Globus pallidus (tissue), 1 donor: Measurements from ENCODE around the gene PLA2G2D.
"Not testable (repeated sequence)": the region's sequence is repeated elsewhere in the genome, so short reads cannot be mapped to it uniquely, and the experiment has no call there.

Source experiments
- DNase-seq: peaks from one replicate; pipeline ENCODE4 v3.0.0-alpha.2; 2015; ENCODE audit warnings: low spot score

PLA2G2D gene

DNA sequence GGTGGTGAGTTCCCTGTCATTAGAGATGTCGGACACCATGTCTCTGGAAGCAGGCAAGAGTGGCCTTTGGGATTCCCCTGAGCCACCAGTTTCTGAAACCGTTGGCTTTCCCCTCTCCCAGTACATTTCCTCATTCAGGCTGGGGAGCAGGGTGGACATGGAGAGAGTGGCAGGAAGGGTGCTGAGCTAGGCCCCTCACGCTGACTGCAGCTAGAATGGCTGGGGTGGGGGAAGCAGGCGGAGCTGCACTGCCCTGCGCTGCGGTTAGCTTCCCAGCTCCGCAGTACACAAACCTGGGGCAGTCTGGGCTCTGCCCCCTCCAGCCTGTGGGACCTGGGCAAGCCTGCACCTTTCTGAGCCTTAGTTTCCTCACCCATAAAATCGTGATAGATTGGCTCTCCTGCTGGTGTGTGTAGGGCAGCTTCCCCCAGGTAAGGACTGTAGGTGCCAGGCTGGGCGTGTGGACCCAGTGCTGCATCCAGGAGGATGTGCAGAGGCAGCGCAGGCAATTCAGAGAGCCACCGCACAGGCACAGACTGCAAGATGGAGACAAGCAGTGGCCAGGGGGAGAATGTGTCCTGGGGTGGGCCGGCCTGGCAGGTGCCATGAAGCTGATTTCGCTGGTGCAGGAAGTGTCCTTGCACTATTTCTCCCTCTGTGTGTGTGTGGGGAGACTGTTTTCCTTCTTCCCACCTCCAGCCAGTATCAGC is 22.8 kb upstream of the PLA2G2D start:
- DNase-seq, result no peak

DNA sequence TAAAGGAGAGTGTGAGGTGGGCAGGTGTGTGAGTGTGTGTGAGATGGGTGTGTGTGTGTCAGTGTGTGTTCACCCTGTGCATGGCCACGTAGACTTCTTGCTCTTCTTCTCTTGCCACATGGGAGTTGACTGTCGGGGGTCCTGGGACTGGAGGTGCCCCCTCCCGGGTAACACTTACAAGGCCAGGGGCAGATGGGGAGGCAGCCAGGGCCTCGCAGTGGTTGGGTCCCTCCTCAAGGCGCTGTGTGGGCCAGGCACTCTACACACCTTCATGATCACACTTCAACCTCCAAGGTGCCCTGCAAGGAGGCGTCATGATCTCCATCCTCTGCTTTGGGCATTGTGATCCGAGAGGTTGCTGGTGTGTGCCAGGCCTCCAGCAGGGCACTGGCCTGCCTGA is 22.1 kb upstream of the PLA2G2D start:
- no peak for DNase-seq

DNA sequence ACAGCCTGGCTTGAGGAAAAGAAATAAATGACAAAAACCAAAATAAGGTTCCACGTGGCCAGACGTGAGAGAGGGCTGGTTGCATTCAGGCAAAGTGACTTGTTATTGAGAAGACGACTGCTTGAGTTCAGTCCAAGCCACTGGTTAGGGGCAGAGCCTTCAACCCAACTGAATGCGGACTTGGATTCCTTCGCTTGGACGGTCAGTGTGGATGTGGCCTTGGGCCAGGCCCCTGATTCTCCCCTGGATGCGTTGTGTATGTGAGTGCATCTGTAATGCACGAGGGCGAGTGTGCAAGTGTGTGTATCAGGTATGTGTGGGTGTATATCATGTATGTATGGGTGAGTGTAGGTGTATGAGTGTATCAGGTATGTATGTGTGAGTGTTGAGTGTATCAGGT is 21.7 kb upstream of the PLA2G2D start:
- DNase-seq, result no peak

DNA sequence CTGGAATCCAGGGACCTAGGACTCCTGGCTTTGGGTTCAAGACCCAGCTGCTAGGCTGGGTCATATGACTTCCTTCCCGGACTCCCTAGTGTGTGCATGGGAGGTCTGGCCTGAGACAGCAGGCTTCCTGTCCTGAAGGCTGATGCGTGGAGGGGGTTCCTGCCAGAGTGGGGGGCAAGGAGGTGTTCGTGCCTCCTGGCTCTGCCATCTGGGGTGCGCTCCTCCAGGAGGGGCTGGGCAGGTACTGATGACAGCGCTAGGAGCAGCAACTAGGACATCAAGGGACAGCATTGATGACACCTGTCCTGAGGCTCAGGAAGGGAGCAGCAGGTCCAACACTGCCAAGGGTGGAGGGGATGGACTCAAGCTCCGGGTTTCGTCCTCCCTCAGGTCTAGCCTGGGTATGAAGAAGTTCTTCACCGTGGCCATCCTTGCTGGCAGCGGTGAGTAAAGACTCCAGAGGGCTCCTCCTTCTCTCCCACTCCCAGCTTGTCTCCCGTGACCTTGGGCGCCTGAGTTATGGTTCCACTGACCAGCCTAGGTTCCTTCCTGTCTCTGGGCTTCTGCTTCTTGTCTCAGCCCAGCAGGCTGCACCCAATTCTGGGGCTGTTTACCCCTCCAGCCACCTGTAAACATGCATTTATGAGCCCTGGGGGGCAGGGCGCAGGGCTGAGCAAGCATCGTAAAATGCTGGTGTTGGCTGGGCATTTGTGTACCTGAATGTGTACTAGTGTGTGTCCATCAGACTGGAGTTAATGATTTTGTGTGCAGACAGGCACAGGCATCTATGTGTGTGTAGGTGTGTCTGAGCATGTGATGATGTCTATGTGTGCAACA is 20.7 kb upstream of the PLA2G2D start:
- no peak for DNase-seq

DNA sequence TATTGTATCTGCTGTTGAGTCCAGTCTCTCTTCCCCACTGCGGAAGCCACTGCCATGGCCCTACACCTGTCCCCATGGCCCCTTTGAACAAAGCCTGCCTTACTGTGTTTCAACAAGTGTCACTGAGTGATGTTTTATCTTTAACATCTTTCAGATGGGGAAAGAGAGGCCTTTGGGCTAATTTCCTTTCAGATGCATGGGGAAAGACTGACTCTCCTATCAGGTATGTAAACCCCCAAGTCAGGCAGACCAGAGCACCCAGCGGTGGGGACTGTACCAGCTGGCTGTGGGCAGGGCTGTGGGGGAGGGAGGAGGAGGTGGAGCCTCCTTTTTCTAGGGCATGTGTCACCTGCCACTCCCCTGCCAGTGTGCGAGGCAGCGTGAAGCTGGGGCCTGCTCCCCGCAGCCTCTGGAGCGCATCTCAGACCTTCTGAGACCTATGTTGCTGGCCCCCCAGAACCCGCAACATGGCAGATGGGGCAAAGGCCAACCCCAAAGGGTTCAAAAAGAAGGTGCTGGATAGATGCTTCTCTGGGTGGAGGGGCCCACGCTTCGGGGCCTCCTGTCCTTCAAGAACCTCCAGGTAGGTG is 19.7 kb upstream of the PLA2G2D start, which contains the start of gene PLA2G2F:
TSS of gene PLA2G2F (plus strand) at position 363 of the 590 bp plus-strand sequence. CDS start at position 468, 105 bp downstream.
- DNase-seq, result no peak

DNA sequence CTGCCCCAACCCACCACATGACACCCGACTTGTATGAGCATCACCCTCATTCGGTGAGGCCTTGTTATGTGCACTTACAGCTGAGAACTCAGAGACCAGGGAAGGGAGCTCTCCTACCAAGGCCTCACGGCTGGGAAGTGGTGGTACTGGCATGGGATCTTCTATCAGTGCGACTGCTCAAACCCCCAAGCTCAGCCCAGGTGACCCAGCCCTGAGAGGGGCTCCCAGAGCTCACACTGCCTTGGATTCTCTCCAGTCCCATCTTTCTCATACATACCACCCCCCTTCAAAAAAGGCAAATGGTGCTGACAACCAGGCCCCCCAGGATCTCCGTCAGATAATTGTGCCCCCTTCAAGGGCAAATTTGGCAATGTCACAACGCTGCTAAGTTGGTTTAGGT is 19.0 kb upstream of the PLA2G2D start:
- DNase-seq, result no peak

DNA sequence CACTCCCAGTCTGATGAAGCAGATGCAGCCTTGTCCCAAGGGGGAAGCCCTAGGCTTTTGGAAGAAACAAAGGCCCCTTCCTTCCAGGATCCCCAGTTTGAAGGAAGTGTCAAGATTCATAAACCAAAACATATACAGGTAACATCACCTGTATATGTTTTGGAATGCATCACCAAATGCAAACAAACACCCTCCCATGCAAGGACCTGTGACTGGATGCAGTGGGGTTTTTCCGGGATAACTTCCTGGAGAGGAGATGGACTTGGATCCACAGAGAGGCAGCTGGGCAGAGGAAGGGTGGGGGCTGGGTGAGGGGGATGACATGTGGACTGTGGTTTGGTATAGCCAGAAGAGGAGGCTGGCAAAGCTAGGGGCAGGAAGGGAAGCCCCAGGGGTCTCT is 18.3 kb upstream of the PLA2G2D start:
- no peak for DNase-seq

DNA sequence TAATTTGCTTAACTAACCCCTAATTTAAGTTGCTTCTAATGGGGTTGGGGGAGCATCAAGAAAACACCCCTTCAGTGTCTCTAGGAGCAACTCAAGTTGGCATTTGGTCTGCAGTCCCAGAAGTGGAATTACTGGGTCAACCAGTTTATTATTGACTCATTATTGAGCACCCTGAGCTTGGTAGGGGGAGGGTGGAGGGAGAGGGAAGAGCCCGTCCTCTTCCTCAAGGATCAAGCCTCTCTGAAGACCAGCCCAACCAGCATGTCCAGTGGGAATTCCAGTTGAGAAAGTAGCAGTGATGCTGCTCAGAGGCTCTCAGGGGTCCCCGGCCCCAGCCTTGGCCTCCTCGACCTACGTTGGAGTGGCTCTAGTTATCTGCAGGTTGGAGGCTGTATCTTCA is 17.7 kb upstream of the PLA2G2D start:
- no peak for DNase-seq

DNA sequence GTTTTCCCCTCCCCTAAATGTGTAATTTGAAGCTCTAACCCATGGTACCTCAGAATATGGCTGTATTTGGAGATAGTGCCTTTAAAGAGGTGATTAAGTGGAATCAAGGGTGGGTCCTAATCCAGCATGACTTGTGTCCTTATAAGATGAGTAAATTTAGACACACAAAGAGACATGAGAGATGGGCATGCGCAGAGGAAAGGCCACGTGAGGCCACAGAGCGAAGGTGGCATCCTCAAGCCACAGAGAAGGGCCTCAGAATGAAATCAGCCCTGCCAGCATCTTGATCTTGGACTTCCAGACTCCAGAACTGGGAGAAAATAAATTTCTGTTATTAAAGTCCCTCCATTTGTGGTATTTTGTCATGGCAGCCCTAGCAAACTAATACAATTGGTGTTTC is 16.9 kb upstream of the PLA2G2D start:
- DNase-seq, result no peak

DNA sequence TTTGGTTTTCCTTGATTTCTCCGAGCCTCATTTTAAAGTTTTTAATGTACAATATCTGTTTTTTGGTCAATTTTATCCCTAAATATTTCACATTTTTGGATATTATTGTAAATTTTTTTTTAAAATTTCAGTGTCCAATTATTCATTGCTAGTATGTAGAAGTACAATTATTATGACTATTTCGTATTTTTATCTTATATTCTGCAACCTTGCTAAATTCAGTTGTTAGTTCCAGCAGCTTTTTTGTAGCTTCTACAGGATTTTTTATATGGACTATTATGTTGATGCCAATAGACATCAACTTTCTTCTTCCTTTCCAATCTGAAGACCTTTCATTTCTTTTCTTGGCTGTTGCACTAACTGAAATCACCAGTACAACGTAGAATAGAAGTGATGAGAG is 15.7 kb upstream of the PLA2G2D start:
- DNase-seq, result no peak

DNA sequence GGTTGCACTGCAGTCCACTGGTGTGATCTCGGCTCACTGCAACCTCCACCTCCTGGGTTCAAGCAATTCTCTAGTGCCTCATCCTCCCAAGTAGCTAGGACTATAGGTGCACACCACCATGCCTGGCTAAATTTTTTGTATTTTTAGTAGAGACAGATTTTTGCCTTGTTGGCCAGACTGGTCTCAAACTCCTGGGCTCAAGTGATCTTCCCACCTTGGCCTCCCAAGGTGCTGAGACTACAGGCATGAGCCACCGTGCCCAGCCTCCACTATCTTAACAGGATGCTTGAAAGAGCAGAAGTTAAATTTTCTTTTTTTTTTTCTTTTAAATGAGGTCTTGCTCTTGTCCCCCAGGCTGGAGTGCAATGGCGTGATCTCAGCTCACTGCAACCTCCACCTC is 11.2 kb upstream of the PLA2G2D start:
- not testable (repeated sequence) for DNase-seq

DNA sequence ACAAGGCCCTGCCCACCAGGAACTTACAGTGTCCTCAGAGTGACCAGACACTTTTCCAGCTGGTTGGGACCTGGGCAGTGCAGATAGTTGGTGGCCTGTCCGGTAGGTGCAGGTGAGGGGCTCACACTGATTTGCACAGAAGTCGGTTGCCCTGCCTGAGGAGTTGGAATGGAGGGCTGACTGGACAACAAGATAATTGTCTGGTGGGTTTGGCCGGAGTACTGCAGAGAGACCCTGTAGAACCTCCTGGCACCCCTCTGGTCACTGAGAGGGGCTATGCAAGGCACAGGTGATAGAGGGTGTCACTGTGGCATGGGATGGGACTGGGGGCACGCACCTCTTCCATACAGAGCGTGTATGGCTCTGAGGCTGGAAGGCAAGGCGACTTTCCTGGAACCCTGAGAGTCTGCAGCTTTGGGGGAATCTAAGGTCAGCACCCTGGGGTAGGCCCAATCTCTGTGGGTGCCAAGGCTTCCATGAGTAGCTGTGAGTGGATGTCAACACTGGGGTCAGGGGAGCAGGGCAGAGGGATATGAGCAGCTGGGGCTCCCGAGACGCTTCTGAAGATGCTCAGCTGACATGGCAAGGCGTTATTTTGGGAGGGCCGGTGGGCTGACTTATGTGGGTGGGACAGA is 7.6 kb upstream of the PLA2G2D start:
- no peak for DNase-seq

DNA sequence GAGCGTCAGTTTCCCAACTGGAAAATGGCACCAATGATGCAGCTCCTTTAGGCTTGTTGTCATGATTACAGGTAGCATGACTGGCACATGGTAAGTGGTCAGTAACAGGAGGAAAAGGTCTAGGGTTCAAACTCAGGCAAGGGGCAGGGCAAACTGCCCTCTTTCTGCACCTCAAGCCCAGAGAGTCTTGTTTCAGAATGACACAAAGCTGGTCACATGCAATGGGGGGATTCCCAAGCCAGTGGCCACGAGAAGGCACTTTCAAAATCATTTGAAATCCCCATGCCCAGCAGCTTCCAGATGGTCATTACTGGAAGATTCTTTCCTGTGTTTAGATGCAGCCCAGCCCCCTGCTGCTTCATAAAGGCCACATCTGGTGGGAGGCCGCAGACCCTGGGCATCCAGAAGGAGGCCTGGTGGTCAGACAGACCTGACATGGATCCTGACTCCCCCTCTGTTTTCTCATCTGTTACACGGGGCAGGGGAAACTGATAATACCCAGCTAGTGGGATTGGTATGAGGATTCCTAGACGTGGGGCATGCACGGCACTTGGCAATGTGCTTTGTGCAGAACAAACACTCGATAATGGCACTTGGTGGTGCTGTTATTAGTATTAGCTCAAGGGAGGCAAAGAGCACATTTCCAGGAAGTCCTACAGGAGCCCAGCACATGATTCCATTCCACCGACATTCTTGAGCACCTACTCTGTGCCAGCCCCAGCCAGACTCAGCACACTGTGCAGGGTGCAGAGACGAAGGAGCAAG is 6.9 kb upstream of the PLA2G2D start:
- DNase-seq, result no peak

DNA sequence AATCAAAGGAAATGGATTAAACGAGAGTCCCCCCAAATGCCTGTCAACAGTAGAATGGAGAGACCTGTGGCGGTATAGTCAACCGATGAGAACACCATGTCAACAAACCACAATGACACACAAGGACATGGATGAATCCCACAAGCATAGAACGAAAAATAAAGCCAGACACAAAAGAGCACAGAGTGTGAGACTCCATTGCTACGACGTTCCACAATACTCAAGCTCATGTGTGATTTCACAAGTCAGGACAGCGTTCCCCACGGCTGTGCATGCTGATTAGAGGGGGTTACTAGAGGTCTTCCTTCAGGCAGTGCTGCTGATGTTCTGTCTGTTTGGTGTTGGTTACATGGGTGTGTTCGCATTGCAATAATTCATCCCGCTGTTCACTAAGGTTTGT is 5.8 kb upstream of the PLA2G2D start:
- DNase-seq, result no peak

DNA sequence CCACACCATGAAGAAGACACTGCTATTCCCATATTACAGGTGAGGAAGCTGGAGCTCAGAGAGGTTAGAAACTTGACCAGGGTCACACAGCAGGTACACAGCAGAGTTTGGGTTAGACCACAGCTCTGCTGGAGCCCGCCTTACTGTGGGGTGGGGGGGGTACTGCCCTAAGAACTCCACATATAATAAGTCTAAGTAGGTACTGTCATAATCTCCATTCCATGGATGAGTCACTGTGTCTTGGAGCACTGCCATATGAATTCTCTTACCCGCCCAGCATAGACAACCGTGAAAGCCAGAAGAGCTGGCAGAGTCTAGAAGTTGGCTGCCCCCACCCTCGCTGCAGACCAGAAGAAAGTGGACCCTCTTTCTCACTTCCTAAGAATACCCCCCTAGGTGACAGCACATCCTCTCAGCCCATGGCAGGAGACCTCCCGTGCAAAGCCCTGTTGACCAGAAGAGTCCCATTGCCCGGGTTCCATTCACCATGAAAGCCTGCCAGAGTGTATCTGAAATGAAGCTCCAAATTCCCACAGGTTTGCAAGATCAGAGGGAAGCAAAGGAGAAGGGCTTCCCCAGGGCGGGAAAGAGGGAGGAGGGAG is 5.2 kb upstream of the PLA2G2D start:
- DNase-seq, result no peak

DNA sequence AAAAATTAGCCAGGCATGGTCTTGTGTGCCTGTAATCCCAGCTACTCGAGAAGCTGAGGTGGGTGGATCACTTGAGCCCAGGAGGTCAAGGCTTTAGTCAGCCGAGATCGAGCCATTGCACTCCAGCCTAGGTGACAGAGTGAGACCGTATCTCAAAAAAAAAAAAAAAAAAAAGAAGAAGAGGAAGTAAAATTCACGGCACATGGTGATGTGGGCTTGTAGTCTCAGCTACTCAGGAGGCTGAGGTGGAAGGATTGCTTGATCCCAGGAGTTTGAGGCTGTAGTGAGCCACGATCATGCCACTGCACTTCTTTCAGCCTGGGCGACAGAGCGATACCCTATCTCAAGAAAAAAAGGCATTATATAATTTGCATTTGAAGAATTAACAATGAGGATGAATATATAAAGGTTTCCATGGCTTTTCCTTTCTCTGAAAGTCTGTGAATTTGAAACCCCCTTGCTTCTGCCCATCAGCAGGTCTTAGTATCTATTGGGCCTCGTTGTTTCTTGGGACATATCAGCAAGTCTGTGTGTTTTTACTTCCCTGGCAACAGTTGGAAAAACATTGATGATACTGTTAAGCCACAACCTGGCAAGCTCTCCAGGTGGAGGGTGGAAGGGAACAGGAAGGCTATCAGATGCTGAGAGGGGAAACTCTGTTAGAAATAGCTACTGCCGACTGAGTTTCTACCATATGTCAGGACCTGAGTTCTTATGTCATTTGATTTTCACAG is 4.6 kb upstream of the PLA2G2D start:
- no peak for DNase-seq

DNA sequence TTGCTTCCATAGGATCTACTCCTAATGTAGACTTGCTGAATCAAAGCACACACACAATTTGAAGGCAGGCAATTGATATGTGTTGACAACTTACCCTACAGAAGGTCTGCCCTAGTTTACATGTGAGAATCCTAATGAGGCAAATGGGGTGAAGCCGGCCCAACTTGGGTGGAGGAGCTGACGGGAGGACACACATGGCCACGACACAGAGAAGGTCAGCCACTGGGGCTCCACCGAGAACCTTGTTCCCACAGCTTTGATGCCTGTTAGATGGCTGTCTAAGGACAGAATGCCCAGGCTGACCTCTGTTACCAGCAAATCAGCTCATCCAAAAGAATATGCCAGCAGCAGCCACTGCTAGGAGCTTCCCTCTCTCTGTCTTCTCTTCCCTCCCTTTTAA is 1.5 kb upstream of the PLA2G2D start:
- no peak for DNase-seq

DNA sequence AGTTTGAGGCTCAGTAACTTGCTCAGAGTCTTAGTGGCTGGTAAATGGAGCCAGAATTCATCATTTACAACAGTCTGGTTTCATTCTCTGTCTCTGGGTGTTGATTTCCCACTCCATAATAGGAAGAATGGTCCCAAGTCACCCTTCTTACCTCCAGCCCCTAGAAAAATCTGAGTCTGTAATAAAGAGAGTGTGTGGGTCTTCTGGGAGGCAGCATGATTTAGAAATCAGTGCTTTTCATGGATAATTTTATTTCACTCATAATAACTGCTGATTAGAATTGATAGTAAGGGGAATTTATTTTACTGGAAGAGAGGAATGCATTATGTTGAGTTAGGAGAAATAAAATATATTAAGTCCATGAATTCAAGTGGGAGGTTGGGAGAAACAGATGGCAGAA is 2.1 kb downstream of the PLA2G2D start:
- DNase-seq, result no peak

DNA sequence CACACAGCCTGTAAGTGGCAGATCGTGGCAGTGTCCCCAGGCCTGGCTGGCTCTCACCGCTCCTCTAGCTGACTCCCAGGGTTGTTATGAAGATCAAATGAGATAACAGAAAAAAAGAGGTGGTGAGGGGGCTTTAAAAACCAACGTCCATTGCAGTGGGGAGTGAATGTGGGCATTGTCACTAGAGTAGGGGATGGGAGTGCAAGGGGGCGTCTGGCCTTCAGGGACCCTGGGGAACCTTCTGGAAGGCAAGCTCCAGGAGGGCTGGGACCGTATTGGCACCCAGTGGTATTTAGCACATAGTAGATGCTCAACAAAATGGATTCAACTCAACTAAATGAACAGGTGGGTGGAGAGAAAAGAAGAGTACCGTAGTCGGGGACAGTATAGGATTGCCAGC is 3.4 kb downstream of the PLA2G2D start:
- DNase-seq, result no peak

DNA sequence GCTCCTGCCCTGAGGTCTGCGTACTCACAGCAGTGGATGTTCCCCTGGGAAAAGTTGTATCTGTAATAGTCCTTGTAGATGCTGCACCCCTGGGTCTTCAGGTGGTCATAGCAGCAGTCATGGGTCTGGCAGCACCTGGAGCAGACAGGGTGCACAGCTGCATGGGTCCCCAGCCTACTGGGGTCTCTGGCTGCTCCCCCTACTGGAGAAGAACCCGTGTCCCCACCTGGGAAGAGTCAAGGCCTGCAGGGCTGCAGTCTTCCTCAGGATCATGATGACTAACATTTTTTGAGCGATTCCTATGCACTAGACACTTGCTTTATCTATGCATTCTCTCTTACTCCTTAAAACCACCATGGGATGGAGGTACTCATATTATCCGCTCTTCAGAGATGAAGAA is 3.9 kb downstream of the PLA2G2D start:
- DNase-seq, result no peak
